ENCODE measurements around the gene MEPCE.

MEPCE gene

DNA sequence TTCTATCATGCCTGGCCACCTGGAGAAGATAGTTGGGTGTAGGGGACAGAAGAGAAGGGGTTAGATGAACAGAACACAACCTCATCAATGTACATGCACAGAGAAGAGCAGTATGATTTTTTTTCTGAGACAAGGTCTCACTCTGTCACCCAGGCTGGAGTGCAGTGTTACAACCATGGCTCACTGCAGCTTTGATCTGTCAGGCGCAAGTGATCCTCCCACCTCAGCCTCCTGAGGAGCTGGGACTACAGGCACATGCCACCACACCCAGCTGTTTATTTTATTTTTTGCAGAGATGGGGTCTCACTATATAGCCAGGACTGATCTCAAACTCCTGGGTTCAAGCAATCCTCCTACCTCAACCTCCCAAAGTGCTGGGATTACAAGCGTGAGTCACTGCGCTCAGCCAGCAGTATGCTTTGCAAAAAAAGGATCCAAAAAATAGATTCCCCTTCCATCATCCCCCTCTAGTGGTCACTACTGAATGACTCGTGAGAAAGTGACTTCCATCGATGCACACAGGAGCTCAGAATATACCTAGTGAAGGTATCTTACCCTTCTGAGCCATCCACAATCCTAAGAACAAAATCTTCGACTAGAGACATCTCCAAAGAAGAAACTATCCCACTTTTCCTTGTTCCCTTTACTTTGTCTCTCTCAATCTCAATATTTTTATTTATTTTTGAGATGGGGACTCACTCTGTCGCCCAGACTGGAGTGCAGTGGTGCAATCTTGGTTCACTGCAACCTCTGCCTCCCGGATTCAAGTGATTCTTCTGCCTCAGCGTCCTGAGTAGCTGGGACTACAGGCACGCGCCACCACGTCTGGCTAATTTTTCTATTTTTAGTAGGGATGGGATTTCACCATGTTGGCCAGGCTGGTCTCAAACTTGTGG, 22.1 kb upstream of the MEPCE start:
- peak; percentile 87 for DNase-seq (ENCODE audit: low read depth)
- TF ChIP-seq, protein P1, sequence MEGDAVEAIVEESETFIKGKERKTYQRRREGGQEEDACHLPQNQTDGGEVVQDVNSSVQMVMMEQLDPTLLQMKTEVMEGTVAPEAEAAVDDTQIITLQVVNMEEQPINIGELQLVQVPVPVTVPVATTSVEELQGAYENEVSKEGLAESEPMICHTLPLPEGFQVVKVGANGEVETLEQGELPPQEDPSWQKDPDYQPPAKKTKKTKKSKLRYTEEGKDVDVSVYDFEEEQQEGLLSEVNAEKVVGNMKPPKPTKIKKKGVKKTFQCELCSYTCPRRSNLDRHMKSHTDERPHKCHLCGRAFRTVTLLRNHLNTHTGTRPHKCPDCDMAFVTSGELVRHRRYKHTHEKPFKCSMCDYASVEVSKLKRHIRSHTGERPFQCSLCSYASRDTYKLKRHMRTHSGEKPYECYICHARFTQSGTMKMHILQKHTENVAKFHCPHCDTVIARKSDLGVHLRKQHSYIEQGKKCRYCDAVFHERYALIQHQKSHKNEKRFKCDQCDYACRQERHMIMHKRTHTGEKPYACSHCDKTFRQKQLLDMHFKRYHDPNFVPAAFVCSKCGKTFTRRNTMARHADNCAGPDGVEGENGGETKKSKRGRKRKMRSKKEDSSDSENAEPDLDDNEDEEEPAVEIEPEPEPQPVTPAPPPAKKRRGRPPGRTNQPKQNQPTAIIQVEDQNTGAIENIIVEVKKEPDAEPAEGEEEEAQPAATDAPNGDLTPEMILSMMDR (IDR thresholded peaks at IDR 0.05; ENCODE audit: low read length, missing control alignments): peak; percentile 76
- no peak overlapping the region for H3K4me3 ChIP-seq (replicated peaks; ENCODE audit: low read depth, low read length)

DNA sequence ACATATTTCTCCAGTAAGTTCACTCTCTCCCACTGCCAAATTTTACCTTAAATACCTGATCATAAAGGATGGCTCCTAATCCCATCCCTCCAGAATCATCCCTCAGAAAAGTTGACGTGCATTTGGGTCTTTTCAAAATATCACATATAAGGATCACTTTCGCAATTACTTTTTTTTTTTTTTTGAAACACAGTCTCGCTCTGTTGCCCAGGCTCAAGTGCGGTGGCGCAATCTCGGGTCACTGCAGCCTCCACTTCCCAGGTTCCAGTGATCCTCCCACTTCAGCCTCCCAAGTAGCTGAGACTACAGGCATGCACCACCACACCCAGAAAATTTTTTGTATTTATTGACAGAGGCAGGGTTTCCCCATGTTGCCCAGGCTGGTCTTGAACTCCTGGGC, 18.5 kb upstream of the MEPCE start:
- TF ChIP-seq, protein P1 (IDR thresholded peaks at IDR 0.05; ENCODE audit: low read length, missing control alignments): no peak
- DNase-seq (ENCODE audit: low read depth): no peak
- H3K4me3 ChIP-seq (replicated peaks; ENCODE audit: low read depth, low read length): no peak overlapping the region

DNA sequence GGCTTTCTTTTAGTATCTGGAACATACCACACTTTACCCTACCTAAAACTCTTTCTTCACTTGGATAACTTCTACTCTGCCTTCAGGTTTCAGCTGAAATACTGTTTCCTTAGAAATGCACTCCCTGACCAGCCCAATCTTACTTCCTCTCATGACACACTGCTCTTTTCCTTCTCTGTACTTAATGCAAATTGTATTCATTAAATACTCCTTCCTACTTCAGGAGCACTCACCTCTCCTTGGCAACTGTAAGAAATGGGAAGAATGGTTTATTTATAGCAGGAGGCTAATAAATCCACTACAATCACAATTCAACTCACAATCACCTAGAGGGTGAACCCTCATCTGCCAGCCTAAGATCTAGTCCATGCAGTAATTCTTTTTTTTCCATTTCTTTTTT, 16.3 kb upstream of the MEPCE start:
- DNase-seq (ENCODE audit: low read depth): no peak
- TF ChIP-seq, protein P1 (IDR thresholded peaks at IDR 0.05; ENCODE audit: low read length, missing control alignments): no peak
- no peak overlapping the region for H3K4me3 ChIP-seq (replicated peaks; ENCODE audit: low read depth, low read length)

DNA sequence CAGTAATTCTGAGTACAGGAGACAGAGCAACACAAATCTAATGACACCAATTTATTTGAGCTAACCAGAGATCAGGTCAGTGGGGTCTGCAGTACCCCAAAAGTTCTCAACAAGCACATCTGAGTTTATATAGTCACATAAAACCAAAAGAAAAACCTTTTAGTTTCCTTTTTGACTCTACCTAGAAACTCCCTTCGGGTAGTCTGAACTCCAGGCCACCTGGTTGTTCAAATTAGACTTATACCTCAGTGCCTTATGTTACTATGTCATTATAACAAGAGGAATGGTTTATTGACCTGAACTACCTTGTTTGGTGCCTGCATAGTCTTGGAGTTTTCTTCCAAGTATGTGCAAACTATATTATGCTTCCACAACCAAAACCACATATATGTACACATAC, 15.7 kb upstream of the MEPCE start:
- no peak for DNase-seq (ENCODE audit: low read depth)
- no peak overlapping the region for H3K4me3 ChIP-seq (replicated peaks; ENCODE audit: low read depth, low read length)
- TF ChIP-seq, protein P1 (IDR thresholded peaks at IDR 0.05; ENCODE audit: low read length, missing control alignments): no peak

DNA sequence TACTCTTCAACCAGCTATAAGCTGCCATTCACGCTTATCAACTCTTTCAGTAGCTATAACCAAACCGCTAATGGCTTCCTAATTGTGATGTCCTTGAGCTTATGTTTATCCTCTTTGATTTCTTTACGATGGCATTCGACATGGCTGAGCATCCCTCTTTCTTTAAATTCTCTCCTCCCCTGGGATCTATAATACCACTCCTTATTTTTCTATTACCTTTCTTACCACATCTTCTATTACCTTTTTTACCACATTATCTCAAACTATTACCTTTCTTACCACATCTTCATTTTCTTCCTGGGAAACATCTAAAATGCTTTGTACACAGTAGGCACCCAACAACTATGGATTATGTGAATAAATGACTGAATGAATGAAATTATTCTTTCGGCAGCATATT, 14.2 kb upstream of the MEPCE start:
- no peak overlapping the region for H3K4me3 ChIP-seq (replicated peaks; ENCODE audit: low read depth, low read length)
- DNase-seq (ENCODE audit: low read depth): no peak
- TF ChIP-seq, protein P1 (IDR thresholded peaks at IDR 0.05; ENCODE audit: low read length, missing control alignments): no peak

DNA sequence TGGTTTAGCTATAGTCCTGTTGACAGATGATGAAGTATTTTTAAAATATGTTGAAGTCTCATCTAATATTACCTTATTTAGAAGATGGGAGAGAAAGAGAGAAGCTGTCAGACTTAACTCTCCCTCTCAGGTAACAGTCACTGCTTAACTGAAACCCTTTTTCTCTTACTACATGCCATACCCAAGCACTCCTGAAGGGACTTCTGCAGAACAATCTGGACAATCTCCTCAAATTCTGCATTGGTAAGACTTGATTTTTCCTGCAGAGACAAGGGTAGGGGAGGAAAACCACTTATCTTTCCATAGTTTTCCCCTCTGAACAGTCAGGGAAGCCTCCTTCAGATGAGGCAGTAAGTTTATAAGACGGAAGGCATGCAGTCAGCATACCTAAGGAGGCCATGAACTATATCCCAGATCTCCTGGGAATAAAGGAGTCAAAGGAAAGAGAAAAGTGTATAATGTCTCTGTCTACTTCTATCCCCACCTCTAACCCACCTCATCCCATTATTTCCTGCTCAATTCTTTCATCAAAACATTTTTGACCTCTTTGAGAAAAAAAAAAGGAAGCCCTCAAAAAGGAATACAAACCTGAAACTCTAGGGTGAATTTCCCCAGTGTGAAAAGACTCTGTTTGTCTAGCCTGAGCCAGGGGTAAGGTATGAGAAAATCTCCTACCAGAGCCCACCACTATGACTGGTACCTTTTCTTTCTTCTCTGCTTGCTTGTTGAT, 10.5 kb upstream of the MEPCE start:
- H3K4me3 ChIP-seq (replicated peaks; ENCODE audit: low read depth, low read length): no peak overlapping the region
- DNase-seq (ENCODE audit: low read depth): no peak
- TF ChIP-seq, protein P1 (IDR thresholded peaks at IDR 0.05; ENCODE audit: low read length, missing control alignments): no peak

Measured in fibroblast of pulmonary artery (primary cell).